Spleen (tissue), 11 donors: ENCODE data around the gene KRTAP5-3. TPM values are rescaled to one million over a fixed set of nuclear protein-coding genes. Genes with fewer than 3 reads are reported as not detected.

ENCODE experiments used
- DNase-seq: peaks from one replicate; pipeline ENCODE4 v3.0.0-alpha.2; 2020
- H3K27ac ChIP-seq, 8 donors: fragments of 200-600 bp; sonication (generic) in 7 of 8; 1 replicate in 4 of 8; 2 replicates in 4 of 8; pipeline versions ENCODE4 v1.5.0 to v1.8.0; 2016 to 2021; ENCODE audit warnings: inconsistent platforms in 4 of 8, mild to moderate bottlenecking in 4 of 8, moderate library complexity in 1 of 8
- H3K27me3 ChIP-seq, 7 donors: fragments of 200-600 bp; sonication (generic) in 6 of 7; replicated peaks in 1 of 7; 1 replicate in 4 of 7; 2 replicates in 3 of 7; pipeline versions ENCODE4 v1.5.0 to v1.8.0; 2016 to 2021; ENCODE audit warnings: inconsistent platforms in 3 of 7, mild to moderate bottlenecking in 1 of 7
- H3K36me3 ChIP-seq, 6 donors: fragments of 200-600 bp; sonication (generic) in 5 of 6; 1 replicate in 4 of 6; 2 replicates in 2 of 6; pipeline versions ENCODE4 v1.5.0 to v1.8.0; 2016 to 2021; ENCODE audit warnings: inconsistent platforms in 2 of 6
- H3K4me1 ChIP-seq, 6 donors: fragments of 200-600 bp; sonication (generic) in 5 of 6; 1 replicate in 3 of 6; 2 replicates in 3 of 6; pipeline versions ENCODE4 v1.5.0 to v1.8.0; 2016 to 2021; ENCODE audit warnings: inconsistent platforms in 3 of 6
- H3K4me3 ChIP-seq, 8 donors: fragments of 200-600 bp; sonication (generic) in 7 of 8; 1 replicate in 4 of 8; 2 replicates in 4 of 8; pipeline versions ENCODE4 v1.5.0 to v1.8.0; 2016 to 2021; ENCODE audit warnings: inconsistent platforms in 4 of 8, mild to moderate bottlenecking in 4 of 8, moderate library complexity in 2 of 8
- H3K9me3 ChIP-seq, 8 donors: fragments of 200-600 bp; sonication (generic) in 7 of 8; 1 replicate in 4 of 8; 2 replicates in 4 of 8; pipeline versions ENCODE4 v1.5.0 to v1.8.0; 2016 to 2021; ENCODE audit warnings: inconsistent platforms in 4 of 8
- CTCF ChIP-seq, 11 experiments: fragments of 200-600 bp in 7 of 11; fragments of 450-650 bp in 4 of 11; sonication (generic) in 4 of 11; IDR thresholded peaks in 8 of 11; conservative IDR thresholded peaks in 3 of 11; 1 replicate in 7 of 11; 2 replicates in 4 of 11; pipeline versions ENCODE4 v1.4.0 to v1.8.0; 2016 to 2021; ENCODE audit warnings: antibody characterized with exemption in 11 of 11, inconsistent platforms in 4 of 11, mild to moderate bottlenecking in 1 of 11
- POLR2A ChIP-seq, 3 donors: fragments of 450-650 bp; IDR thresholded peaks; one replicate each; pipeline ENCODE4 v1.5.1; 2017; ENCODE audit warnings: antibody characterized with exemption in 3 of 3, mild to moderate bottlenecking in 1 of 3
- POLR2AphosphoS5 ChIP-seq, 3 donors: sonication (generic); formaldehyde crosslinking; IDR thresholded peaks; one replicate each; pipeline ENCODE4 v1.5.1; 2017; ENCODE audit warnings: antibody characterized with exemption in 3 of 3
- WGBS, 5 donors: extraction: QIAGEN DNeasy Blood & Tissue Kit in 3 of 5; methylation state at CpG; one replicate each; pipeline versions ENCODE4 v1.1.5 to v1.1.7; 2013 to 2018; 5-methylcytosine and 5-hydroxymethylcytosine counted together
- intact Hi-C: fragments of 100-400 bp; cut with DNase I; formaldehyde crosslinking; loops from one replicate; pipeline ENCODE4 v1.15.0; 2023; ENCODE audit warnings: low total_unique reads
- polyA plus RNA-seq, 3 donors: library from polyadenylated mRNA; stranded (reverse); fragments of 200-250 nt; gene quantifications; one replicate each; pipeline ENCODE4 v1.2.1, GENCODE V29; 2013
- total RNA-seq, 7 donors: library from RNA; depleted of rRNA in 3 of 7; stranded (reverse); fragments of >200 nt in 3 of 7; fragmentation: NEBNext Ultra II Directional in 4 of 7; extraction: Animal tissue kit (Norgen Biotek cat#: 25700) in 4 of 7; gene quantifications; one replicate each; pipeline versions ENCODE4 v1.1.0 to v1.2.1, GENCODE V29; 2016 to 2021
- donor health status: healthy with polysubstance abuse.
- donor health status: DM: no; HTN: no; CAD: no; lungs with moderate emphysema.
- donor health status: DM: no; HTN: no; CAD: no.
- donor health status: Bipolar disorder and iron deficiency.
- donor health status: healthy.
- donor health status: DM: no; HTN: no; CAD: no.
- donor health status: DM: yes; HTN: yes; CAD: no.

Gene KRTAP5-3
- total and polyA plus RNA-seq, 10 donors = not detected

- intact Hi-C loops = no loop called here
- H3K27ac ChIP-seq = no peak overlapping the region
- no peaks in the 10 kb centered on the region for H3K4me1 ChIP-seq
- peak; percentile 38 for DNase-seq
- H3K27me3 ChIP-seq = peaks cover 0 to 43% (median 14%) of the 10 kb centered on the region in 7 donors
- H3K4me3 ChIP-seq = no peak overlapping the region
- no peaks in the 10 kb centered on the region for H3K9me3 ChIP-seq
- no peaks in the 10 kb centered on the region for H3K36me3 ChIP-seq
- WGBS, 5 donors = 52 to 68% (median 52%) methylated on average over 8 to 12 of the region's 12 CpGs
- TF ChIP-seq CTCF (IDR thresholded peaks at IDR 0.05 in 8 of 11, conservative IDR thresholded peaks at IDR 0.05 in 3 of 11) = no peak
- TF ChIP-seq POLR2A (IDR thresholded peaks at IDR 0.05) = no peak
- TF ChIP-seq POLR2AphosphoS5 (IDR thresholded peaks at IDR 0.05) = no peak
Measured at GRCh38 chr11:1645357-1645821, 37.1 kb upstream of the KRTAP5-3 start.

GRCh38 chr11:1644601-1645356 is 36.5 kb upstream of the KRTAP5-3 start:
- 70 to 88% (median 73%) methylated on average over 16 to 20 of the region's 20 CpGs for WGBS, 5 donors
- intact Hi-C loops = no loop called here
- no peaks in the 10 kb centered on the region for H3K36me3 ChIP-seq

GRCh38 chr11:1643146-1643690 is 35.0 kb upstream of the KRTAP5-3 start:
- Histone ChIP-seq H3K27me3 (peaks cover 0 to 65% (median 22%) of the 10 kb centered on the region in 7 donors), H3K27ac (no peak overlapping the region), H3K4me3 (no peak overlapping the region), H3K4me1 (peaks cover 0 to 14% (median 0%) of the 10 kb centered on the region in 6 donors), H3K9me3 (no peaks in the 10 kb centered on the region), H3K36me3 (no peaks in the 10 kb centered on the region)
- WGBS, 5 donors = 91 to 96% (median 94%) methylated on average over 16 to 20 of the region's 20 CpGs
- TF ChIP-seq CTCF (IDR thresholded peaks at IDR 0.05 in 8 of 11, conservative IDR thresholded peaks at IDR 0.05 in 3 of 11) = no peak
- DNase-seq = peak; percentile 58
- intact Hi-C loops = no loop called here

More at GRCh38 chr11:1644601-1645356, 36.5 kb upstream of the KRTAP5-3 start:
- Histone ChIP-seq H3K27me3 (peaks cover 0 to 49% (median 20%) of the 10 kb centered on the region in 7 donors), H3K4me1 (peaks cover 0 to 6% (median 0%) of the 10 kb centered on the region in 6 donors), H3K4me3 (no peak overlapping the region), H3K27ac (no peak overlapping the region), H3K9me3 (no peaks in the 10 kb centered on the region)
- DNase-seq = peak; percentile 50
- TF ChIP-seq POLR2A (IDR thresholded peaks at IDR 0.05) = no peak
- no peak for TF ChIP-seq CTCF (IDR thresholded peaks at IDR 0.05 in 8 of 11, conservative IDR thresholded peaks at IDR 0.05 in 3 of 11)
- no peak for TF ChIP-seq POLR2AphosphoS5 (IDR thresholded peaks at IDR 0.05)
